Mesendoderm (in vitro differentiated cells): ENCODE data around the gene USP47.

Experiments
- DNase-seq: peaks from one replicate; pipeline ENCODE4 v3.0.0; 2013
- H2AK5ac ChIP-seq: 2 replicates; pipeline ENCODE4 v1.6.1; 2013; ENCODE audit warnings: low read length, inconsistent platforms
- H2BK120ac ChIP-seq: 2 replicates; pipeline ENCODE4 v1.6.1; 2013; ENCODE audit warnings: low read depth, mild to moderate bottlenecking, low read length, moderate library complexity, mixed read lengths
- H2BK15ac ChIP-seq: replicated peaks from 2 replicates; pipeline ENCODE4 v1.6.1; 2013; ENCODE audit warnings: low read depth, mild to moderate bottlenecking, moderate library complexity
- H2BK5ac ChIP-seq: 2 replicates; pipeline ENCODE4 v1.6.1; 2013; ENCODE audit warnings: low read length, inconsistent platforms
- H3K18ac ChIP-seq: 2 replicates; pipeline ENCODE4 v1.6.1; 2013; ENCODE audit warnings: mild to moderate bottlenecking, low read length, mixed read lengths
- H3K23ac ChIP-seq: one replicate; pipeline ENCODE4 v1.6.1; 2013; ENCODE audit warnings: low read length
- H3K27ac ChIP-seq: 2 replicates; pipeline ENCODE4 v1.5.1; 2013; ENCODE audit warnings: low read depth, mild to moderate bottlenecking, inconsistent platforms, low read length, moderate library complexity
- H3K27me3 ChIP-seq: 2 replicates; pipeline ENCODE4 v1.6.1; 2013; ENCODE audit warnings: low read length, control low read depth, mild to moderate bottlenecking, inconsistent platforms; ENCODE audit not compliant: insufficient read depth, poor library complexity
- H3K36me3 ChIP-seq: 2 replicates; pipeline ENCODE4 v1.6.1; 2013; ENCODE audit warnings: low read length, inconsistent platforms; ENCODE audit not compliant: control insufficient read depth, insufficient read depth
- H3K4ac ChIP-seq: one replicate; pipeline ENCODE4 v1.6.1; 2013; ENCODE audit warnings: low read depth, mild to moderate bottlenecking, low read length, moderate library complexity
- H3K4me1 ChIP-seq: 2 replicates; pipeline ENCODE4 v1.6.1; 2013; ENCODE audit warnings: low read depth, low read length, inconsistent platforms; ENCODE audit not compliant: control insufficient read depth
- H3K4me2 ChIP-seq: 2 replicates; pipeline ENCODE4 v1.6.1; 2013; ENCODE audit warnings: low read length
- H3K4me3 ChIP-seq: 2 replicates; pipeline ENCODE4 v1.5.1; 2013; ENCODE audit warnings: mild to moderate bottlenecking, low read length
- H3K56ac ChIP-seq: one replicate; pipeline ENCODE4 v1.6.1; 2013; ENCODE audit warnings: low read length
- H3K79me1 ChIP-seq: 2 replicates; pipeline ENCODE4 v1.6.1; 2013; ENCODE audit warnings: low read length, inconsistent platforms
- H3K79me2 ChIP-seq: 2 replicates; pipeline ENCODE4 v1.6.1; 2013; ENCODE audit warnings: mild to moderate bottlenecking, low read length; ENCODE audit not compliant: control insufficient read depth, insufficient read depth
- H3K9ac ChIP-seq: 2 replicates; pipeline ENCODE4 v1.6.1; 2013; ENCODE audit warnings: low read length, inconsistent platforms
- H4K5ac ChIP-seq: one replicate; pipeline ENCODE4 v1.6.1; 2013; ENCODE audit warnings: low read length
- H4K8ac ChIP-seq: one replicate; pipeline ENCODE4 v1.6.1; 2013; ENCODE audit warnings: low read depth, mild to moderate bottlenecking, control low read depth, low read length, moderate library complexity
- WGBS: extraction: QIAGEN DNeasy Blood & Tissue Kit; methylation state at CpG from one replicate; pipeline ENCODE4 v1.1.7; 2013; ENCODE audit warnings: low lambda C conversion rate, missing lambda C conversion rate; ENCODE audit not compliant: insufficient coverage; ENCODE audit errors: extremely low coverage; 5-methylcytosine and 5-hydroxymethylcytosine counted together

USP47 gene

GRCh38 chr11:11960687-11961086 is 118.9 kb downstream of the USP47 start:
- H4K5ac ChIP-seq = no peak overlapping the region
- no peak overlapping the region for H3K4me3 ChIP-seq
- H3K79me2 ChIP-seq = no peaks in the 10 kb centered on the region
- no peak overlapping the region for H3K27ac ChIP-seq
- H3K23ac ChIP-seq = no peak overlapping the region
- H3K79me1 ChIP-seq = no peaks in the 10 kb centered on the region
- no peak overlapping the region for H2BK120ac ChIP-seq
- no peak overlapping the region for H2AK5ac ChIP-seq
- WGBS = no CpG with 5 or more reads among the region's 1 CpG
- no peak overlapping the region for H3K9ac ChIP-seq
- no peak overlapping the region for H3K56ac ChIP-seq
- H3K18ac ChIP-seq = no peak overlapping the region
- no peak overlapping the region for H2BK15ac ChIP-seq
- no peaks in the 10 kb centered on the region for H3K27me3 ChIP-seq
- H3K4ac ChIP-seq = no peak overlapping the region
- no peak overlapping the region for H3K4me2 ChIP-seq
- H2BK5ac ChIP-seq = no peak overlapping the region
- no peaks in the 10 kb centered on the region for H3K4me1 ChIP-seq
- DNase-seq = peak; percentile 34
- H4K8ac ChIP-seq = no peak overlapping the region
- H3K36me3 ChIP-seq = no peaks in the 10 kb centered on the region

- no CpG with 5 or more reads among the region's 3 CpGs for WGBS
- peak; percentile 39 for DNase-seq
- H3K56ac ChIP-seq = no peak overlapping the region
- no peak overlapping the region for H3K4me2 ChIP-seq
- no peak overlapping the region for H3K4me3 ChIP-seq
- no peak overlapping the region for H2BK5ac ChIP-seq
- no peaks in the 10 kb centered on the region for H3K36me3 ChIP-seq
- no peaks in the 10 kb centered on the region for H3K79me1 ChIP-seq
- H2BK15ac ChIP-seq = no peak overlapping the region
- H3K79me2 ChIP-seq = no peaks in the 10 kb centered on the region
- H3K27me3 ChIP-seq = no peaks in the 10 kb centered on the region
- no peak overlapping the region for H2BK120ac ChIP-seq
- no peak overlapping the region for H3K23ac ChIP-seq
- no peak overlapping the region for H4K5ac ChIP-seq
- no peak overlapping the region for H3K9ac ChIP-seq
- no peak overlapping the region for H3K27ac ChIP-seq
- H3K18ac ChIP-seq = no peak overlapping the region
- H2AK5ac ChIP-seq = no peak overlapping the region
- H4K8ac ChIP-seq = no peak overlapping the region
- H3K4me1 ChIP-seq = no peaks in the 10 kb centered on the region
- no peak overlapping the region for H3K4ac ChIP-seq
Observed at GRCh38 chr11:11961399-11962028, 119.7 kb downstream of the USP47 start.

- no peak for DNase-seq
- H3K27ac ChIP-seq = no peak overlapping the region
- H3K18ac ChIP-seq = no peak overlapping the region
- no peak overlapping the region for H4K5ac ChIP-seq
- H3K4me3 ChIP-seq = no peak overlapping the region
- no peak overlapping the region for H3K4ac ChIP-seq
- H4K8ac ChIP-seq = no peak overlapping the region
- no peaks in the 10 kb centered on the region for H3K36me3 ChIP-seq
- WGBS = no CpG with 5 or more reads among the region's 7 CpGs
- H2AK5ac ChIP-seq = no peak overlapping the region
- no peak overlapping the region for H3K9ac ChIP-seq
- H3K23ac ChIP-seq = no peak overlapping the region
- H3K79me1 ChIP-seq = no peaks in the 10 kb centered on the region
- H2BK120ac ChIP-seq = no peak overlapping the region
- H3K79me2 ChIP-seq = no peaks in the 10 kb centered on the region
- no peak overlapping the region for H2BK5ac ChIP-seq
- H3K56ac ChIP-seq = no peak overlapping the region
- no peak overlapping the region for H3K4me2 ChIP-seq
- no peaks in the 10 kb centered on the region for H3K4me1 ChIP-seq
- H3K27me3 ChIP-seq = no peaks in the 10 kb centered on the region
- no peak overlapping the region for H2BK15ac ChIP-seq
Observed at GRCh38 chr11:11963067-11963466, 121.3 kb downstream of the USP47 start.

GRCh38 chr11:11963842-11964773 is 122.3 kb downstream of the USP47 start:
- no CpG with 5 or more reads among the region's 15 CpGs for WGBS
- H4K8ac ChIP-seq = no peak overlapping the region

GRCh38 chr11:11964774-11965150 is 123.0 kb downstream of the USP47 start:
- Histone ChIP-seq H2BK5ac (no peak overlapping the region), H2AK5ac (no peak overlapping the region), H3K18ac (no peak overlapping the region), H3K23ac (no peak overlapping the region), H3K56ac (no peak overlapping the region), H3K4me2 (no peak overlapping the region), H3K4ac (no peak overlapping the region), H4K5ac (no peak overlapping the region), H2BK15ac (no peak overlapping the region), H3K4me1 (no peaks in the 10 kb centered on the region), H3K4me3 (no peak overlapping the region), H3K27ac (no peak overlapping the region), H3K79me2 (no peaks in the 10 kb centered on the region), H2BK120ac (no peak overlapping the region), H4K8ac (no peak overlapping the region), H3K9ac (no peak overlapping the region), H3K36me3 (no peaks in the 10 kb centered on the region), H3K79me1 (no peaks in the 10 kb centered on the region), H3K27me3 (no peaks in the 10 kb centered on the region)
- WGBS = no CpG with 5 or more reads among the region's 5 CpGs
- no peak for DNase-seq

More at GRCh38 chr11:11963842-11964773, 122.3 kb downstream of the USP47 start:
- Histone ChIP-seq H3K27me3 (no peaks in the 10 kb centered on the region), H3K79me2 (no peaks in the 10 kb centered on the region), H2BK120ac (no peak overlapping the region), H3K9ac (no peak overlapping the region), H3K18ac (no peak overlapping the region), H2BK5ac (no peak overlapping the region), H3K23ac (no peak overlapping the region), H3K79me1 (no peaks in the 10 kb centered on the region), H2BK15ac (no peak overlapping the region), H3K56ac (no peak overlapping the region), H2AK5ac (no peak overlapping the region), H3K4ac (no peak overlapping the region), H3K4me3 (no peak overlapping the region), H3K27ac (no peak overlapping the region), H3K4me2 (no peak overlapping the region), H3K4me1 (no peaks in the 10 kb centered on the region), H3K36me3 (no peaks in the 10 kb centered on the region), H4K5ac (no peak overlapping the region)
- no peak for DNase-seq
